CD4-positive, alpha-beta T cell treated with Interferon alpha-2 for 1 hour (primary cell): ENCODE results near the gene DNAJA1.
"Not testable (repeated sequence)": the region's sequence is repeated elsewhere in the genome, so short reads cannot be mapped to it uniquely, and the experiment has no call there.

ENCODE experiments used
- DNase-seq, 2 donors: peaks; one replicate each; pipeline ENCODE4 v3.0.0-alpha.2; 2020 to 2022

DNAJA1 gene

GRCh38 chr9:33024966-33025571, at the start of gene DNAJA1:
Gene DNAJA1, plus strand, starts transcription at chr9:33025273. Its CDS starts 1,212 bp downstream, at chr9:33026485.
- peak; percentile 95 to 97 for DNase-seq

- no peak for DNase-seq
Measured at GRCh38 chr9:32978051-32978450, 47.0 kb upstream of the DNAJA1 start.

DNA sequence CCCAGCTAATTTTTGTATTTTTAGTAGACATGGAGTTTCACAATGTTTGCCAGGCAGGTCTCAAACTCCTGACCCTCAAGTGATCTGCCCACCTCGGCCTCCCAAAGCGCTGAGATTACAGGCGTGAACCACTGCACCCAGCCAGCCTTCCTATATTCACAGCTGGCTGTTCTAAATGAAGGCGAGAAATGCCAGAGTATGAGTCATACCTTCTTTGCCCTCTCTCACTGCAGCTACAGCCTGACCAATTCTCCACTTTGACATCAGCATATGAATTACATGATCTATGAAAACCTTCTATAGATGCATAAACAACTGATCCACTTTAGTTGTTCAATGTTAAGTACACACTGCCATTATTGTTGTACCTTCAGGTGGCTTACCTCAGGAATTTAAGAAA, 38.1 kb upstream of the DNAJA1 start:
- DNase-seq: no peak

GRCh38 chr9:32989660-32990059, 35.4 kb upstream of the DNAJA1 start:
- DNase-seq: no peak

DNA sequence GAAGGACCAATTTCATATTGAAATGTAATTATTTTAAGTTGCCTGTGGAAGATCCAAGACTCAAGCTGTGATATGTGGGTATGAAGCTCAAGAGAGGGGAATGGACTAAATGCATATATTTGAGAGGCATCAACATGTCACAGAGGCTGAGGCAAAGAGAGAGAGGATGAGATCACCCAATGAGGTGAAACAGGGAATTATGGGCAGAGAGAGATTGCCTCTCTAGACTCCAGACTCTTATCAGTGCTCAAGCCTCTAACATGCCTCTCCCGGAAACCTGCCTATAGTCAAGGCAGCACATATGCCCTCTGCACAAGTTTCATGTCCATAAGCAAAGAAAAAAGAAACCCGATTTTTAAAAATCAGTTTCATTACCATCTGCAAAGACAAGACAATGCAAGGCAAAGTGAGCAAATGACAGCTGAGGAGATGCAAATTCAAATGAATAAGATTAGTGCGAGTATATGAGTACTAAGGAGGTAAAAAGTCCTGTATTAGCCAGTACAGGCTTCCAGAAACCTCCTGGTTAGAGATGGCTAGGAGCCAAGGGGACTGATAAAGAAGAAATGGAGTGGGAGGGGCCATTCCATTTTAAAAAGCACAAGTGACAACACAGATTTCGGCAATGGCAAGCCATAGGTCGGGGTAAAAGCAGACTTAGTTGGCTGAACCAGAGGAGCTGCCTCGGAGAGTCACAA, 33.0 kb upstream of the DNAJA1 start:
- no peak for DNase-seq

- no peak for DNase-seq
Measured at GRCh38 chr9:32992595-32993238, 32.4 kb upstream of the DNAJA1 start.

GRCh38 chr9:33000682-33001055, 24.4 kb upstream of the DNAJA1 start:
- peak; percentile 12 to 46 for DNase-seq

DNA sequence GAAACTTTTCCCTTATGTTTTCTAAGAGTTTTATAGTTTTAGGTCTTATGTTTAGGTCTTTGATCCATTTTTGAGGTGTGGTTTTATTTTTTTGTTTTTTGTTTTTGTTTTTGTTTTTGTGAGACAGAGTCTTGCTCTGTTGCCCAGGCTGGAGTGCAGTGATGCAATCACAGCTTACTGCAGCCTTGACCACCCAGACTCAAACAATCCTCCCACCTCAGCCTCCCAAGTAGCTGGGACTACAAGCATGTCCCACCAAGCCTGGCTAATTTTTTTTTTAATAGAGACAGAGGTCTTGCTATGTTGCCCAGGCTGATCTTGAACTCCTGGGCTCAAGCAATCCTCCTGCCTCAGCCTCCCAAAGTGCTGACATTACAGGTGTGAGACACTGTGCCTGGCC, 19.7 kb upstream of the DNAJA1 start:
- DNase-seq: not testable (repeated sequence)

- no peak for DNase-seq
Measured at GRCh38 chr9:33007755-33008154, 17.3 kb upstream of the DNAJA1 start.

- no peak for DNase-seq
Measured at GRCh38 chr9:33011831-33012230, 13.2 kb upstream of the DNAJA1 start.

DNA sequence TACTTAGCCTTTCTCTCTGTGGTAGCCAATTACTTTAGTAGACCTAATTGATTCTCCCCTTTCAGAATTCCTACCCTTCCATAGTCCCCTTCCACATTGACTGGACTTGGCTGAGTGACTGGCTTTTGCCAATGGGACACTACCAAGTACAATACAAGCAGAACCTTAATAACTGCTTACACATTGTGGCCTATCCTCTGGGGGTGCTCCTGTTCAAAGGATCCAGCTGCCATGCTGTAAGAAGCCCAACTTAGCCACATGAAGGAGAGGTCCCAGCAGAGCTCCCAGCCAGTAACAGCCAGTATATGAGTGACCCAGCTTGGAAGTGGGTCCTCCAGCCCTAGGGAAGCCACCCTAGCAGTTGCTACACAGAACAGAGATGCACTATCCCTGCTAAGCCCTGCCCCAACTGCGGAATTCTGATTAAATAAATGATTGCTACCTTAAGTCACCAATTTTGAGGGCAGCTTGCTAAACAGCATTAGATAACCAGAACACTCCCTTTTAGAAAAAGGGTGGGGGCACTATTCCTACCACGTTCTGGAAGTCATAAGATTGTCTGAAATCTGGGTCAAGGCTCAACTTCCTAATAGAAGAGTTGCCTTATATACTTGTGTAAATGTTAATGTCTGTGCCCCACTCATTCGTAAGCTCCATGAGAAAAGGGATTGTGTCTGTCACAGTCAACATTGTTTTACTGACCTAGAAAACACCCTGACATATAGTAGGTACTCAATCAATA, 12.6 kb upstream of the DNAJA1 start:
- no peak for DNase-seq

DNA sequence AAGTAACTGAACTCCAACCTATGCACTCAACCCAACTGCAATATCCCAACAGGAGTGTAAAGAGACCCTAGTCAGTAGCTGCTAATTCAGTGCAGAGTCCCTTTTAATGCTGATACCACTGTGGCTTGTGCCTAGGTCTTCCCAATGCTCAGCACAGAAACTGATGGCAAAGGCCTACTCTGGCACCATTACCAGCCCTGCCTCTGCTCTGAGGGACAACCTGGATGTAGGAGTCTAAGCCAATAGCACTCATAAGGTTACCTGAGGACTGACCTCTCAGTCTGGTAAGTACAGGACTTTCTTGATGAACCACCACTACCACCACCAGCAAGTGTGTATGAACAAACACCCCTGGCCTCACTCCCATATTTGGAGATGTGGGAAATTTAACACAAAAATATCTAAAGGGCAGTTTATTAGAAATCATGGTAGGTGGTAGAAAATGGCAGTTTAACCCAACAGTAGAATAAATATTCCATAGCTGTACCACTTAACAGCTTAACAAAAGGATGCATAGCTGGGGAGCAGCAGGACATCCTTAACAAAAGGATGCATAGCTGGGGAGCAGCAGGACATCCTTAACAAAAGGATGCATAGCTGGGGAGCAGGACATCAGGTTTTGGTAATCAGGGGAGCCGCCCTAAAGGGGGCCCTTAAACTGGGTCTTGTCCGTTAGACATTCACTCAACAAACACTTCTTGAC, 11.0 kb upstream of the DNAJA1 start:
- DNase-seq: no peak

DNA sequence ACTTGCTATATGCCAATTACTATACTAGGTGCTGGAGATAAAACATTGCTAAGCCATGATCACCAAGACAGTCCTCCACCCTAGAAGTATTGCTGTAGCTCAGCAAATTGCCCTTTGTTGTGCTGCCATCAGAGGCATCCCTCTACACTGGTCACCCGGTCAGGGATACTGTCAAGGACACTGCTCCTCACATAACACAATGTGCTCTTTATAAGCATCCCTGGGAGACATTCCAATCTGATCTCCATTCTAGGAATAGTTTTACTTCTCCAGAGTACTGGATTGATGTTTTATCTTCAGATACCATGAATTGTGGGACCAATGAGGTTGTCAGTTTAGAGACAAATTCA, 10.4 kb upstream of the DNAJA1 start:
- no peak for DNase-seq

GRCh38 chr9:33017283-33018041, 7.6 kb upstream of the DNAJA1 start:
- DNase-seq: no peak

DNA sequence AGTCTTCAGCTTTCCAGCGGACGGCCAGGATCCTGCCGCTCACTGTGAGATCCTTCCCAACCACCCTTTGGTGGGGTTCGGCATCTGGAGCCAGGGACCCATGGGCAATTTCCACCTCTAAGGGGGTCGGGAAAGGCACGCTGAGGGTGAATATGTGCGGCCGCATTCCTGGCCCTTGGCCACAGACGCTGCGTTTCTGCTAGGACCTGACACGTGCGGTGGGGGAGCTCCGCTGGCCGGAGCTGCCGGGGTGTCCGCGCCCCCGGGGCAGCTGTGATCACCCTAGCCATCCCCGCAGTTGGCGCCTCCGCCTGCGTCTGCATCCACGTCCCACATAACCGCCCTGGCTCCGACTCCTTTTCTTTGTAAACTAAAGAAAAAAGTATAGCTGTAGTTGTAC, 5.3 kb upstream of the DNAJA1 start:
- DNase-seq: no peak

DNA sequence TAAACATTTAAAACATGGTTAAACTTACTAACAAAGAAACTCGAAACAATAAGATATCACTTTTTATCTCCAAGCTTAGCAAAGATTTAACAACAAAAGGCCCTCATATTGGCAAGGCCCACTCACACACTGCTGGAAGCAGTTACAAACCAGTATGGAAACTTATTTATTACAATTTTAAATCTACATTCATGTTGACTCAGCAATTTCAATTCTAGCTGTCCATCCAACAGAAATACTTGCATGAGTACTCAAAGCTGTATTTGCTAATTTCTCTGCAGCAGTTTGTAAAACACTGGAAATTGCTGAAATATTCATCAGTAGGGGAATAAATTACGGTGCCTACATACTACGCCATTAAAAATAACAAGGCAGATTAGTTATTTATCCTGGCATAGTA, 2.8 kb upstream of the DNAJA1 start:
- no peak for DNase-seq

DNA sequence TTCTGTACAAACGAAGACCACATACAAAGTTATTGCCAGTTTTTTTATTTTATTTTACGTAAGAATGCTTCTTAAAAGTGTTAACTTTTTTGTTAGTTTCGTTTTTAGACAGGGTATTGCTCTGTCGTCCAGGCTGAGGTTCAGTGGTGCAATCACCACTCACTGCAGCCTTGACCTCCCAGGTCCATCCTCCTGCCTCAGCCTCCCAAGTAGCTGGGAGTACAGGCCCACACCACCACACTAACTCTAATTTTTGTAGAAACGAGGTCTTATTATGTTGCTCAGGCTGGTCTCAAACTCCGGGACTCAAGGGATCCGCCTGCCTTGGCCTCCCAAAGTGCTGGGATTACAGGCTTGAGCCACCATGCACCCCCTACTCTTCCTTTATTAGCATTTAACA, 2.3 kb upstream of the DNAJA1 start:
- DNase-seq: no peak

- DNase-seq: no peak
Measured at GRCh38 chr9:33023661-33024060, 1.4 kb upstream of the DNAJA1 start.

DNA sequence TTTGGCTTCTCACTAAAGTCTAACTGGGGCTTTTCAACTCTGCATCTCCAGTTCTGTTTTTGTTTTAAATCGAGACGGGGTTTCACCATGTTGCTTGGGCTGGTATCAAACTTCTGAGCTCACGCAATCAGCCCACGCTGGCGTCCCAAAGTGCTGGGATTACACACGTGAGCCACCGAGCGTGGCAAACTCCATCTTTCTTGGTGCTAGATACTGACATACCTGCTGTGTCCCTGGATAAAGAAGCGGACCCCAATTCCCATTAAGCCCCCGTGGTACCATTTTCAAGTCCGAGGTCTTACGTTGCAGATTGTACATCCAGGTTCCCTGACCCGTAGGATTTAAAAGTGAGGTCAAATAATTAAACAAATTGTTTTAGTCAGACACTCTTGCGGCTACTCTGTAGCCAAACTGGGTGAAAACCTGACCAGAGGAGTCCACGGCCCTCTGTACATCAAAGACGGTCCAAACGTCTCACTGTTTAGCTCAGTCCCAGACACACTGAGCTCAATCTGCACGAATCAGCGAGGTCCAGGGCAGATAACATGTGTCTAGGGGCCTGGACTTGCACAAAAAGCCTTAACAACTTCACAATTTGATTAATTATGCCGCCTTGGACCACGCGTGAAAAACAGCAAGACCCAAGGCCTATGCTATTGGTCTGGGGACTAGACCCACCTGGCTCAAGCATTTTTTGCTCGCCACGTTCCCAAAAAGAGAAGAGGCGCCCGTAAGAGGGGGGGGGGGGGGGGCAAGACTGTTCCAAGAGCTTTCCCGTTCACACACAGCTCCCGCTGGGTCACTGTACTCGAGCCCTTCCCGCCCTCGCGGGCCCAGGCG, 727 bp upstream of the DNAJA1 start:
- no peak for DNase-seq

- DNase-seq: peak; percentile 83 to 92
Measured at GRCh38 chr9:33025572-33026342, 684 bp downstream of the DNAJA1 start.
